HEK293 (cell line): ENCODE results near the gene EFCAB11.

Experiments
- CTCF ChIA-PET: fragments of 350-600 bp; formaldehyde crosslinking; extraction: SDS; loops from one replicate; lab custom pipeline; 2021; ENCODE audit warnings: antibody characterized with exemption; lab: Yijun Ruan, JAX
- POLR2A ChIA-PET: fragments of 300-600 bp; formaldehyde crosslinking; extraction: SDS; loops from one replicate; lab custom pipeline; 2020; ENCODE audit warnings: antibody characterized with exemption, inconsistent platforms; lab: Yijun Ruan, JAX
- H3K27ac ChIP-seq: fragments of 200-500 bp; sonication (Bioruptor generic); 2 replicates; pipeline ENCODE4 v1.5.1; 2014; ENCODE audit warnings: low read depth, low read length, control low read depth, inconsistent platforms; ENCODE audit errors: extremely low read depth
- H3K36me3 ChIP-seq, 2 experiments: fragments of 200-500 bp in 1 of 2; sonication (Bioruptor generic) in 1 of 2; 1 replicate in 1 of 2; 2 replicates in 1 of 2; pipeline ENCODE4 v1.5.1; 2014 to 2017; ENCODE audit warnings: inconsistent platforms in 2 of 2, low read length in 2 of 2; ENCODE audit not compliant: control insufficient read depth in 2 of 2, insufficient read depth in 1 of 2
- H3K4me1 ChIP-seq: fragments of 200-500 bp; sonication (Bioruptor generic); 2 replicates; pipeline ENCODE4 v1.5.1; 2014; ENCODE audit warnings: mild to moderate bottlenecking, low read length, inconsistent platforms; ENCODE audit not compliant: control insufficient read depth, insufficient read depth
- H3K4me3 ChIP-seq: 2 replicates; pipeline ENCODE4 v1.5.1; 2011; ENCODE audit warnings: low read depth, mild to moderate bottlenecking, control low read depth, low read length, moderate library complexity
- H3K9me3 ChIP-seq: fragments of 200-500 bp; sonication (Bioruptor generic); 2 replicates; pipeline ENCODE4 v1.5.1; 2014; ENCODE audit warnings: low read depth, low read length, inconsistent platforms; ENCODE audit not compliant: control insufficient read depth, insufficient read depth
- EGR2 ChIP-seq: fragments of 450-650 bp; formaldehyde crosslinking; IDR thresholded peaks from 2 replicates; pipeline ENCODE4 v1.5.1; 2016; ENCODE audit warnings: low read depth, missing biosample characterization, missing genetic modification characterization
- KLF7 ChIP-seq: fragments of 450-650 bp; formaldehyde crosslinking; IDR thresholded peaks from 2 replicates; pipeline ENCODE4 v1.5.1; 2016; ENCODE audit warnings: missing biosample characterization, missing genetic modification characterization, borderline replicate concordance
- MZF1 ChIP-seq: fragments of 450-650 bp; formaldehyde crosslinking; IDR thresholded peaks from 2 replicates; pipeline ENCODE4 v1.5.1; 2017; ENCODE audit warnings: missing biosample characterization, missing genetic modification characterization, borderline replicate concordance
- PATZ1 ChIP-seq: fragments of 450-650 bp; formaldehyde crosslinking; IDR thresholded peaks from 2 replicates; pipeline ENCODE4 v1.5.1; 2016; ENCODE audit warnings: missing biosample characterization, missing genetic modification characterization
- PRDM2 ChIP-seq: fragments of 450-650 bp; formaldehyde crosslinking; IDR thresholded peaks from 2 replicates; pipeline ENCODE4 v1.5.1; 2016; ENCODE audit warnings: missing biosample characterization, missing genetic modification characterization, borderline replicate concordance
- REST ChIP-seq: fragments of 450-650 bp; formaldehyde crosslinking; IDR thresholded peaks from 2 replicates; pipeline ENCODE4 v1.5.1; 2016; ENCODE audit warnings: missing biosample characterization, missing genetic modification characterization
- SP3 ChIP-seq: fragments of 450-650 bp; formaldehyde crosslinking; IDR thresholded peaks from 2 replicates; pipeline ENCODE4 v1.5.1; 2016; ENCODE audit warnings: missing biosample characterization, missing genetic modification characterization
- YY2 ChIP-seq: fragments of 450-650 bp; formaldehyde crosslinking; IDR thresholded peaks from 2 replicates; pipeline ENCODE4 v1.5.1; 2016; ENCODE audit warnings: missing biosample characterization, missing genetic modification characterization
- ZBTB26 ChIP-seq: fragments of 450-650 bp; formaldehyde crosslinking; optimal IDR thresholded peaks from 2 replicates; pipeline ENCODE3; 2016; ENCODE audit warnings: missing biosample characterization, mild to moderate bottlenecking, missing genetic modification characterization
- ZNF140 ChIP-seq: fragments of 450-650 bp; formaldehyde crosslinking; IDR thresholded peaks from 2 replicates; pipeline ENCODE4 v1.5.1; 2016; ENCODE audit warnings: missing biosample characterization, missing genetic modification characterization
- ZNF473 ChIP-seq: fragments of 450-650 bp; formaldehyde crosslinking; IDR thresholded peaks from 2 replicates; pipeline ENCODE4 v1.5.1; 2017; ENCODE audit warnings: missing biosample characterization, missing genetic modification characterization
- ZNF555 ChIP-seq: fragments of 450-650 bp; formaldehyde crosslinking; conservative IDR thresholded peaks from 2 replicates; pipeline ENCODE4 v1.5.1; 2017; ENCODE audit warnings: missing biosample characterization, mild to moderate bottlenecking, missing genetic modification characterization, inconsistent platforms
- ZNF585B ChIP-seq: fragments of 450-650 bp; formaldehyde crosslinking; IDR thresholded peaks from 2 replicates; pipeline ENCODE4 v1.5.1; 2016; ENCODE audit warnings: missing biosample characterization, missing genetic modification characterization
- ZNF658 ChIP-seq: fragments of 450-650 bp; formaldehyde crosslinking; IDR thresholded peaks from 2 replicates; pipeline ENCODE4; 2016; ENCODE audit warnings: missing biosample characterization, missing genetic modification characterization
- ZNF664 ChIP-seq: fragments of 450-650 bp; formaldehyde crosslinking; IDR thresholded peaks from 2 replicates; pipeline ENCODE4 v1.5.1; 2016; ENCODE audit warnings: missing biosample characterization, missing genetic modification characterization
- ZNF747 ChIP-seq: fragments of 450-650 bp; formaldehyde crosslinking; IDR thresholded peaks from 2 replicates; pipeline ENCODE4 v1.5.1; 2016; ENCODE audit warnings: missing biosample characterization, missing genetic modification characterization
- TF ChIP-seq, protein P1 (sequence below): fragments of 450-650 bp; formaldehyde crosslinking; conservative IDR thresholded peaks from 2 replicates; pipeline ENCODE4 v1.5.1; 2016; ENCODE audit warnings: low read depth, missing biosample characterization, missing genetic modification characterization

Gene EFCAB11

DNA sequence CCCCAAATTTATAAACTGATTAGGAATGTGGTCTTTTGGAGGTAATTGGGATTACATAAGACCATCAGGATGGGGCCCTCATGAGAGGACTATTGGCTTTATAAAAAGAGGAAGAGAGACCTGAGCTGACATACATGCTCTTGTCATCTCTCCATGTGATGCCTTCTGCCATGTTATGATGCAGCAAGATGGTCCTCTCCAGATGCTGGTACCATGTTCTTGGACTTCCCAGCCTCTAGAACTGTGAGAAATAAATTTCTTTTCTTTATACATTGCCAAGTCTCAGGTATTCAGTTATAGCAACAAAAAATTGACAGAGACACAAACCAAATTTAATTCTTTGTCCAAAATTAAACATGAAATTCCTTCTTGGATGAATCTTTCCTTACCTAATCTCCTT lies 92.9 kb downstream of the EFCAB11 start:
- no peak for TF ChIP-seq ZNF664 (tag by site-specific recombination)
- TF ChIP-seq KLF7 (tag by site-specific recombination), result no peak
- TF ChIP-seq ZBTB26, result no peak
- no peak for TF ChIP-seq ZNF555
- TF ChIP-seq EGR2 (tag by site-specific recombination), result no peak
- TF ChIP-seq ZNF658 (tag by site-specific recombination), result no peak
- TF ChIP-seq YY2 (tag by site-specific recombination), result no peak
- no peak for TF ChIP-seq ZNF473 (tag by site-specific recombination)
- no peak for TF ChIP-seq REST
- no peak for TF ChIP-seq ZNF747 (tag by site-specific recombination)
- TF ChIP-seq MZF1 (tag by site-specific recombination), result no peak
- TF ChIP-seq PRDM2 (tag by site-specific recombination), result no peak
- no peak for TF ChIP-seq ZNF140
- TF ChIP-seq PATZ1 (tag by site-specific recombination), result no peak
- TF ChIP-seq ZNF585B (tag by site-specific recombination), result no peak
- no peak for TF ChIP-seq SP3
- TF ChIP-seq, protein P1, sequence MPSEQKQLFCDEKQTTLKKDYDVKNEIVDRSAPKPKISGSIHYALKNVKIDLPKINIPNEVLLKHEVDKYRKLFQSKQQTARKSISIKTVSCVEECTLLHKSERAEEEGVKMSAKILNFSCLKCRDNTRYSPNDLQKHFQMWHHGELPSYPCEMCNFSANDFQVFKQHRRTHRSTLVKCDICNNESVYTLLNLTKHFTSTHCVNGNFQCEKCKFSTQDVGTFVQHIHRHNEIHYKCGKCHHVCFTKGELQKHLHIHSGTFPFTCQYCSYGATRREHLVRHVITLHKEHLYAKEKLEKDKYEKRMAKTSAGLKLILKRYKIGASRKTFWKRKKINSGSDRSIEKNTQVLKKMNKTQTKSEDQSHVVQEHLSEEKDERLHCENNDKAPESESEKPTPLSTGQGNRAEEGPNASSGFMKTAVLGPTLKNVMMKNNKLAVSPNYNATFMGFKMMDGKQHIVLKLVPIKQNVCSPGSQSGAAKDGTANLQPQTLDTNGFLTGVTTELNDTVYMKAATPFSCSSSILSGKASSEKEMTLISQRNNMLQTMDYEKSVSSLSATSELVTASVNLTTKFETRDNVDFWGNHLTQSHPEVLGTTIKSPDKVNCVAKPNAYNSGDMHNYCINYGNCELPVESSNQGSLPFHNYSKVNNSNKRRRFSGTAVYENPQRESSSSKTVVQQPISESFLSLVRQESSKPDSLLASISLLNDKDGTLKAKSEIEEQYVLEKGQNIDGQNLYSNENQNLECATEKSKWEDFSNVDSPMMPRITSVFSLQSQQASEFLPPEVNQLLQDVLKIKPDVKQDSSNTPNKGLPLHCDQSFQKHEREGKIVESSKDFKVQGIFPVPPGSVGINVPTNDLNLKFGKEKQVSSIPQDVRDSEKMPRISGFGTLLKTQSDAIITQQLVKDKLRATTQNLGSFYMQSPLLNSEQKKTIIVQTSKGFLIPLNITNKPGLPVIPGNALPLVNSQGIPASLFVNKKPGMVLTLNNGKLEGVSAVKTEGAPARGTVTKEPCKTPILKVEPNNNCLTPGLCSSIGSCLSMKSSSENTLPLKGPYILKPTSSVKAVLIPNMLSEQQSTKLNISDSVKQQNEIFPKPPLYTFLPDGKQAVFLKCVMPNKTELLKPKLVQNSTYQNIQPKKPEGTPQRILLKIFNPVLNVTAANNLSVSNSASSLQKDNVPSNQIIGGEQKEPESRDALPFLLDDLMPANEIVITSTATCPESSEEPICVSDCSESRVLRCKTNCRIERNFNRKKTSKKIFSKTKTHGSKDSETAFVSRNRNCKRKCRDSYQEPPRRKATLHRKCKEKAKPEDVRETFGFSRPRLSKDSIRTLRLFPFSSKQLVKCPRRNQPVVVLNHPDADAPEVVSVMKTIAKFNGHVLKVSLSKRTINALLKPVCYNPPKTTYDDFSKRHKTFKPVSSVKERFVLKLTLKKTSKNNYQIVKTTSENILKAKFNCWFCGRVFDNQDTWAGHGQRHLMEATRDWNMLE (tag by site-specific recombination), result no peak
- CTCF ChIA-PET, result interaction anchor here (1.3 kb wide), 1 partner anchor 77 kb away, joined by 4 read pairs; no protein-coding TSS in a partner anchor
- POLR2A ChIA-PET, result no interaction called here
- H3K4me3 ChIP-seq, result no peak overlapping the region
- H3K36me3 ChIP-seq, result no peaks in the 10 kb centered on the region
- H3K27ac ChIP-seq, result no peak overlapping the region
- peaks cover 15% of the 10 kb centered on the region for H3K4me1 ChIP-seq
- no peaks in the 10 kb centered on the region for H3K9me3 ChIP-seq
